HepG2 (cell line): ENCODE results near the gene ABHD18. TPM values are rescaled to one million over a fixed set of nuclear protein-coding genes. Genes with fewer than 3 reads are reported as not detected.
A peak's percentile ranks its signal among the peaks of the same experiment; 100 is the strongest.

Experiments used
- ARHGAP35 ChIP-seq: sonication (generic); formaldehyde crosslinking; IDR thresholded peaks from 2 replicates; pipeline ENCODE4 v1.9.0; 2022; ENCODE audit warnings: mild to moderate bottlenecking, inconsistent platforms, moderate library complexity, missing genetic modification reagents, borderline replicate concordance
- MBNL3 ChIP-seq: fragments of 250-450 bp; sonication (Bioruptor Pico); conservative IDR thresholded peaks from 2 replicates; pipeline ENCODE4 v1.8.0; 2022; ENCODE audit warnings: mild to moderate bottlenecking, inconsistent platforms
- POLR2AphosphoS2 ChIP-seq: IDR thresholded peaks from 2 replicates; pipeline ENCODE4 v1.6.1; 2011; ENCODE audit warnings: low read depth, low read length, improper control_type of control experiment
- SMC3 ChIP-seq: IDR thresholded peaks from 2 replicates; pipeline ENCODE4 v1.6.1; 2011; ENCODE audit warnings: low read length, improper control_type of control experiment
- U2AF1 ChIP-seq: fragments of 200-400 bp; formaldehyde crosslinking; optimal IDR thresholded peaks from 2 replicates; pipeline ENCODE3; 2017; ENCODE audit warnings: mild to moderate bottlenecking, low read depth, low read length
- ZNF143 ChIP-seq: sonication (generic); formaldehyde crosslinking; IDR thresholded peaks from 2 replicates; pipeline ENCODE4 v1.4.0; 2020; ENCODE audit warnings: missing genetic modification reagents
- ZNF24 ChIP-seq: fragments of 450-650 bp; IDR thresholded peaks from 2 replicates; pipeline ENCODE4 v1.6.1; 2017; ENCODE audit warnings: antibody characterized with exemption, mild to moderate bottlenecking
- ZNF543 ChIP-seq: sonication (generic); formaldehyde crosslinking; IDR thresholded peaks from 2 replicates; pipeline ENCODE4 v1.4.0; 2020; ENCODE audit warnings: mild to moderate bottlenecking, missing genetic modification reagents
- ZNF614 ChIP-seq: IDR thresholded peaks from 2 replicates; pipeline ENCODE4 v1.6.1; 2018; ENCODE audit warnings: missing biosample characterization, missing genetic modification reagents, inconsistent platforms, borderline replicate concordance
- polyA plus RNA-seq, 8 experiments: library from polyadenylated mRNA; depleted of rRNA in 3 of 8; stranded (reverse) in 7 of 8; unstranded in 1 of 8; fragments of >200 nt; fragmentation: Illumina TruSeq in 4 of 8; extraction: Trizol in 4 of 8; gene quantifications; 2 replicates each; pipeline versions ENCODE4 v1.2.1 to v1.2.3, GENCODE V29; 2011 to 2016; ENCODE audit warnings: low read depth in 4 of 8, missing spikeins in 1 of 8, mixed read lengths in 1 of 8; ENCODE audit not compliant: insufficient read depth in 1 of 8
- total RNA-seq, 5 experiments: library from RNA; depleted of rRNA; stranded (reverse); fragments of >200 nt; fragmentation: Illumina TruSeq; extraction: Trizol; gene quantifications; 2 replicates each; pipeline ENCODE4 v1.2.3, GENCODE V29; 2016; ENCODE audit warnings: low read depth in 1 of 5
- TF ChIP-seq, protein P1 (sequence below): sonication (generic); formaldehyde crosslinking; IDR thresholded peaks from 2 replicates; pipeline ENCODE4 v1.9.0; 2021; ENCODE audit warnings: mild to moderate bottlenecking, missing genetic modification reagents
- TF ChIP-seq, protein P2 (sequence below): sonication (generic); formaldehyde crosslinking; IDR thresholded peaks from 2 replicates; pipeline ENCODE4 v1.8.1; 2023; ENCODE audit warnings: mild to moderate bottlenecking, moderate library complexity, missing genetic modification reagents
- TF ChIP-seq, protein P3 (sequence below): sonication (generic); formaldehyde crosslinking; IDR thresholded peaks from 2 replicates; pipeline ENCODE4 v1.8.1; 2023; ENCODE audit warnings: missing genetic modification reagents, inconsistent platforms, borderline replicate concordance
- TF ChIP-seq, protein P4 (sequence below): sonication (generic); formaldehyde crosslinking; IDR thresholded peaks from 2 replicates; pipeline ENCODE4 v1.4.0; 2020; ENCODE audit warnings: missing genetic modification reagents
- TF ChIP-seq, protein P5 (sequence below): sonication (generic); formaldehyde crosslinking; IDR thresholded peaks from 2 replicates; pipeline ENCODE4 v1.4.0; 2020; ENCODE audit warnings: mild to moderate bottlenecking, missing genetic modification reagents
- TF ChIP-seq, protein P6 (sequence below): sonication (generic); formaldehyde crosslinking; IDR thresholded peaks from 2 replicates; pipeline ENCODE4 v1.8.1; 2023; ENCODE audit warnings: missing genetic modification reagents, mild to moderate bottlenecking, borderline replicate concordance

Gene ABHD18
- total and polyA plus RNA-seq, 2 of the 13 experiments (the other 11 are each of a cell fraction or from before 2014, with no cell fraction given) = 5.5 to 16.3 TPM

DNA sequence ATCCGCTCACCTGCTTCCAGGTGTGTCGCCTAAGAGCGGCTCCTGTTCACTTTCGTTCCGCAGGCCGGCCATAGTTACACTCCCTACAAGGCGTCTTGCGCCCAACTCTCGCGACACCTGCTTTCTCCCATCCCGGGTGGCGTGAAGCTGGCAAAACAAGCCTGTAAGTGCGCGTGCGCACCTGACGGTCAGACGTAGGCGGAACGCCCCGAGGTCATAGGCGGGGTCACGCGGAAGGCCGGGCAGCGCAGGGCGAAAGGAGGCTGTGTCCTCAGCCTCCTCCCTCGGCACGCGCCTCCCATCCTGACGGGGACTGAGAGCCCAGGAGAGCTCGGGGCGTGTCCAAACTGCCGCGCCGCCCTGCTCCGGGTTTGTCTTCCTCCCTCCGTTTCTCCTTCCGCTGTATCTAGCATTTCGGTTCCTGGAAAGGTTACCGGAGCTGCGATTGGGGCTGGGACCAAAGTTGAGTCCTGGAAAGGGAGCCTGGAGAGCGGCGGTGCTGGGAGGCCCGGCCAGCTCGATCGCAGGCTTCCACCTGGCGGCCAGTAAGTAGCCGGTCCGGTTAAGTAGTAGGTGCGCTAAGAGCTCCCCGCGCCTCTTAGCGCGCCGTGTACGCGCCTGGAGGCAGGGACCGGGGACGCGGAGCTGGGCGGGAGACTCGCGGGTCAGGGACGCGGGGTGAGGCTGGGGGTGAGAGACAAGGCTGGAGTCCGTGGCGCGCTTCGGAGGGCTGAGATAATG, at the start of gene ABHD18, which contains the start of gene MFSD8 (continued):
- TF ChIP-seq, protein P1, sequence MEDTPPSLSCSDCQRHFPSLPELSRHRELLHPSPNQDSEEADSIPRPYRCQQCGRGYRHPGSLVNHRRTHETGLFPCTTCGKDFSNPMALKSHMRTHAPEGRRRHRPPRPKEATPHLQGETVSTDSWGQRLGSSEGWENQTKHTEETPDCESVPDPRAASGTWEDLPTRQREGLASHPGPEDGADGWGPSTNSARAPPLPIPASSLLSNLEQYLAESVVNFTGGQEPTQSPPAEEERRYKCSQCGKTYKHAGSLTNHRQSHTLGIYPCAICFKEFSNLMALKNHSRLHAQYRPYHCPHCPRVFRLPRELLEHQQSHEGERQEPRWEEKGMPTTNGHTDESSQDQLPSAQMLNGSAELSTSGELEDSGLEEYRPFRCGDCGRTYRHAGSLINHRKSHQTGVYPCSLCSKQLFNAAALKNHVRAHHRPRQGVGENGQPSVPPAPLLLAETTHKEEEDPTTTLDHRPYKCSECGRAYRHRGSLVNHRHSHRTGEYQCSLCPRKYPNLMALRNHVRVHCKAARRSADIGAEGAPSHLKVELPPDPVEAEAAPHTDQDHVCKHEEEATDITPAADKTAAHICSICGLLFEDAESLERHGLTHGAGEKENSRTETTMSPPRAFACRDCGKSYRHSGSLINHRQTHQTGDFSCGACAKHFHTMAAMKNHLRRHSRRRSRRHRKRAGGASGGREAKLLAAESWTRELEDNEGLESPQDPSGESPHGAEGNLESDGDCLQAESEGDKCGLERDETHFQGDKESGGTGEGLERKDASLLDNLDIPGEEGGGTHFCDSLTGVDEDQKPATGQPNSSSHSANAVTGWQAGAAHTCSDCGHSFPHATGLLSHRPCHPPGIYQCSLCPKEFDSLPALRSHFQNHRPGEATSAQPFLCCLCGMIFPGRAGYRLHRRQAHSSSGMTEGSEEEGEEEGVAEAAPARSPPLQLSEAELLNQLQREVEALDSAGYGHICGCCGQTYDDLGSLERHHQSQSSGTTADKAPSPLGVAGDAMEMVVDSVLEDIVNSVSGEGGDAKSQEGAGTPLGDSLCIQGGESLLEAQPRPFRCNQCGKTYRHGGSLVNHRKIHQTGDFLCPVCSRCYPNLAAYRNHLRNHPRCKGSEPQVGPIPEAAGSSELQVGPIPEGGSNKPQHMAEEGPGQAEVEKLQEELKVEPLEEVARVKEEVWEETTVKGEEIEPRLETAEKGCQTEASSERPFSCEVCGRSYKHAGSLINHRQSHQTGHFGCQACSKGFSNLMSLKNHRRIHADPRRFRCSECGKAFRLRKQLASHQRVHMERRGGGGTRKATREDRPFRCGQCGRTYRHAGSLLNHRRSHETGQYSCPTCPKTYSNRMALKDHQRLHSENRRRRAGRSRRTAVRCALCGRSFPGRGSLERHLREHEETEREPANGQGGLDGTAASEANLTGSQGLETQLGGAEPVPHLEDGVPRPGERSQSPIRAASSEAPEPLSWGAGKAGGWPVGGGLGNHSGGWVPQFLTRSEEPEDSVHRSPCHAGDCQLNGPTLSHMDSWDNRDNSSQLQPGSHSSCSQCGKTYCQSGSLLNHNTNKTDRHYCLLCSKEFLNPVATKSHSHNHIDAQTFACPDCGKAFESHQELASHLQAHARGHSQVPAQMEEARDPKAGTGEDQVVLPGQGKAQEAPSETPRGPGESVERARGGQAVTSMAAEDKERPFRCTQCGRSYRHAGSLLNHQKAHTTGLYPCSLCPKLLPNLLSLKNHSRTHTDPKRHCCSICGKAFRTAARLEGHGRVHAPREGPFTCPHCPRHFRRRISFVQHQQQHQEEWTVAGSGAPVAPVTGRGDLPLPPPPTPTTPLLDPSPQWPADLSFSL (CRISPR knock-in tag) = peak; percentile 23; the same call in 1 of the 2 replicates
- TF ChIP-seq, protein P2, sequence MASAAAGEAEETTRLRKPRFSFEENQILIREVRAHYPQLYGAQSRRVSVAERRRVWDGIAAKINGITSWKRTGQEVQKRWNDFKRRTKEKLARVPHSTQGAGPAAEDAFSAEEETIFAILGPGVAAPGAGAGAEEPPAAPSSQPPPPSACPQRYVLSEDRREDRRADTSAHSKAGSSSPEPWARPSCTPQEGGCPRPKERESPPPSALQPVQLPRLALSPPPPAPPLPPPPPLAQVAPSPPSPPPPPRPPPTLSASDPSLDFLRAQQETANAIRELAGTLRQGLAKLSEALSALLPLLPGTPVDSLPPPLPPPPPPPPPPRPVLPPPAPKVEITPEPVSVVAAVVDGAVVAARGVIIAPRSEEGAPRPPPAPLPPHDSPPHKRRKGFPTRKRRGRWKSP (CRISPR knock-in tag) = peak; percentile 97
- no peak for TF ChIP-seq POLR2AphosphoS2
- TF ChIP-seq ZNF543 (CRISPR knock-in tag) = no peak
- no peak for TF ChIP-seq SMC3
- TF ChIP-seq, protein P3, sequence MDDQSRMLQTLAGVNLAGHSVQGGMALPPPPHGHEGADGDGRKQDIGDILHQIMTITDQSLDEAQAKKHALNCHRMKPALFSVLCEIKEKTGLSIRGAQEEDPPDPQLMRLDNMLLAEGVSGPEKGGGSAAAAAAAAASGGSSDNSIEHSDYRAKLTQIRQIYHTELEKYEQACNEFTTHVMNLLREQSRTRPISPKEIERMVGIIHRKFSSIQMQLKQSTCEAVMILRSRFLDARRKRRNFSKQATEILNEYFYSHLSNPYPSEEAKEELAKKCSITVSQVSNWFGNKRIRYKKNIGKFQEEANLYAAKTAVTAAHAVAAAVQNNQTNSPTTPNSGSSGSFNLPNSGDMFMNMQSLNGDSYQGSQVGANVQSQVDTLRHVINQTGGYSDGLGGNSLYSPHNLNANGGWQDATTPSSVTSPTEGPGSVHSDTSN = no peak
- no peak; the same call in 1 of the 2 replicates for TF ChIP-seq ARHGAP35 (CRISPR knock-in tag)
- TF ChIP-seq, protein P4, sequence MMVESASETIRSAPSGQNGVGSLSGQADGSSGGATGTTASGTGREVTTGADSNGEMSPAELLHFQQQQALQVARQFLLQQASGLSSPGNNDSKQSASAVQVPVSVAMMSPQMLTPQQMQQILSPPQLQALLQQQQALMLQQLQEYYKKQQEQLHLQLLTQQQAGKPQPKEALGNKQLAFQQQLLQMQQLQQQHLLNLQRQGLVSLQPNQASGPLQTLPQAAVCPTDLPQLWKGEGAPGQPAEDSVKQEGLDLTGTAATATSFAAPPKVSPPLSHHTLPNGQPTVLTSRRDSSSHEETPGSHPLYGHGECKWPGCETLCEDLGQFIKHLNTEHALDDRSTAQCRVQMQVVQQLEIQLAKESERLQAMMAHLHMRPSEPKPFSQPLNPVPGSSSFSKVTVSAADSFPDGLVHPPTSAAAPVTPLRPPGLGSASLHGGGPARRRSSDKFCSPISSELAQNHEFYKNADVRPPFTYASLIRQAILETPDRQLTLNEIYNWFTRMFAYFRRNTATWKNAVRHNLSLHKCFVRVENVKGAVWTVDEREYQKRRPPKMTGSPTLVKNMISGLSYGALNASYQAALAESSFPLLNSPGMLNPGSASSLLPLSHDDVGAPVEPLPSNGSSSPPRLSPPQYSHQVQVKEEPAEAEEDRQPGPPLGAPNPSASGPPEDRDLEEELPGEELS (CRISPR knock-in tag) = peak; percentile 72
- no peak for TF ChIP-seq U2AF1
- TF ChIP-seq ZNF143 (CRISPR knock-in tag) = 0 out of 2 replicates have a peak, but pooled peaks have one; percentile 14
- TF ChIP-seq, protein P5, sequence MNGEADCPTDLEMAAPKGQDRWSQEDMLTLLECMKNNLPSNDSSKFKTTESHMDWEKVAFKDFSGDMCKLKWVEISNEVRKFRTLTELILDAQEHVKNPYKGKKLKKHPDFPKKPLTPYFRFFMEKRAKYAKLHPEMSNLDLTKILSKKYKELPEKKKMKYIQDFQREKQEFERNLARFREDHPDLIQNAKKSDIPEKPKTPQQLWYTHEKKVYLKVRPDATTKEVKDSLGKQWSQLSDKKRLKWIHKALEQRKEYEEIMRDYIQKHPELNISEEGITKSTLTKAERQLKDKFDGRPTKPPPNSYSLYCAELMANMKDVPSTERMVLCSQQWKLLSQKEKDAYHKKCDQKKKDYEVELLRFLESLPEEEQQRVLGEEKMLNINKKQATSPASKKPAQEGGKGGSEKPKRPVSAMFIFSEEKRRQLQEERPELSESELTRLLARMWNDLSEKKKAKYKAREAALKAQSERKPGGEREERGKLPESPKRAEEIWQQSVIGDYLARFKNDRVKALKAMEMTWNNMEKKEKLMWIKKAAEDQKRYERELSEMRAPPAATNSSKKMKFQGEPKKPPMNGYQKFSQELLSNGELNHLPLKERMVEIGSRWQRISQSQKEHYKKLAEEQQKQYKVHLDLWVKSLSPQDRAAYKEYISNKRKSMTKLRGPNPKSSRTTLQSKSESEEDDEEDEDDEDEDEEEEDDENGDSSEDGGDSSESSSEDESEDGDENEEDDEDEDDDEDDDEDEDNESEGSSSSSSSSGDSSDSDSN = peak; percentile 93
- TF ChIP-seq, protein P6, sequence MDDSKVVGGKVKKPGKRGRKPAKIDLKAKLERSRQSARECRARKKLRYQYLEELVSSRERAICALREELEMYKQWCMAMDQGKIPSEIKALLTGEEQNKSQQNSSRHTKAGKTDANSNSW (CRISPR knock-in tag) = peak; percentile 33; the same call in 1 of the 2 replicates
- no peak for TF ChIP-seq ZNF614 (CRISPR knock-in tag)
- TF ChIP-seq MBNL3 = no peak
- TF ChIP-seq ZNF24 = no peak
